ENCODE results near the gene ABCC11. TPM values are rescaled to one million over a fixed set of nuclear protein-coding genes. Genes with fewer than 3 reads are reported as not detected.
A peak's percentile ranks its signal among the peaks of the same experiment; 100 is the strongest.

ABCC11 gene
- polyA plus RNA-seq, 2 of the 4 experiments (the other 2 are of a cell fraction) = 0.19 to 0.21 TPM

- no peak for FAIRE-seq
Observed at GRCh38 chr16:48203974-48204824, 43.1 kb downstream of the ABCC11 start.

DNA sequence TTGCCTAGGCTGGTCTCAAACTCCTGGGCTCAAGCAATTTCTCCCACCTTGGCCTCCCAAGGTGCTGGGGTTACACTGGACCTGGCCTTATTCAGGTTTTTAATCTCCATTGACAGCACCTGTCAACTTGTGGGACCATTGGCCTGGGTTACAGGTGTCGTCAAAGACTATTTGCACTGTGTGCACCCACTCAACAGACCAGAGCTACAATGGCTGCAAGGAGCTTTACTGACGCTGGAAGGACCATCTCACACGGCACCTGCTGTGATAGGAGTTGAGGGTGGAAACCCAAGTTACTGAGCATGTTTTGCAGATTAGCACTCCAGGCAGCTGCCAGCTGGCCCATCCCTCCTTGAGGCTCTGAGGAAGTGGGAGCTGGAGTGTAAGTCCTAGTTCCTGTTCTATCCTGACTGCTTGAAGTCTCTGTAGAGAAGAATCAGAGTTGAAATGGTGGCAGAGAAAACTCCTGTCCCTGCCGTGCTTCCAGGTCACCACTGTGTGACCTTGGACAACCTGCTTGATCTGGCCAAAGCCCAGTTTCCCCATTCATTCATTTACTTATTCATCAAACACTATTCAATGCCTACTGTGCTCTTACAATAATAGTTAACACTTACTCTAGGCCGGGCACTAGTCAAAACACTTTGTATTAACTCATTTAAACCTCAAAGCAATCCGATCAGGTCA lies 45.7 kb downstream of the ABCC11 start:
- 82% methylated on average over 6 of the region's 6 CpGs for WGBS (ENCODE audit: missing lambda C conversion rate)
- H3K4me2 ChIP-seq = no peak overlapping the region
- H3K4me3 ChIP-seq = no peak overlapping the region
- H3K27ac ChIP-seq = no peak overlapping the region; a peak in 1 of 6 replicates
- ChIA-PET CTCF (interaction anchor here (0.7 to 0.9 kb wide), 2 partner anchors 17 to 1061 kb away, joined by 3 read pairs; no protein-coding TSS in a partner anchor), POLR2A (no interaction called here)
- ATAC-seq (no peak), DNase-seq (ENCODE audit: low read depth in 1 of 2, low spot score in 1 of 2) (no peak), FAIRE-seq (no peak)
- peaks cover 28% of the 10 kb centered on the region for H3K4me1 ChIP-seq
- no peaks in the 10 kb centered on the region for H3K9me3 ChIP-seq
- TF ChIP-seq ELK1 (IDR thresholded peaks at IDR 0.05; ENCODE audit: low read depth, low read length) = no peak
- TF ChIP-seq TP53 (CRISPR knock-in tag; IDR thresholded peaks at IDR 0.05) = no peak
- TF ChIP-seq HOXB13 (CRISPR knock-in tag; IDR thresholded peaks at IDR 0.05; ENCODE audit: low read depth) = no peak
- no peak for TF ChIP-seq NFE2L2 (conservative IDR thresholded peaks at IDR 0.05; ENCODE audit: low read length)
- TF ChIP-seq RFX5 (IDR thresholded peaks at IDR 0.05) = no peak
- TF ChIP-seq, protein P1, sequence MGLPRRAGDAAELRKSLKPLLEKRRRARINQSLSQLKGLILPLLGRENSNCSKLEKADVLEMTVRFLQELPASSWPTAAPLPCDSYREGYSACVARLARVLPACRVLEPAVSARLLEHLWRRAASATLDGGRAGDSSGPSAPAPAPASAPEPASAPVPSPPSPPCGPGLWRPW (IDR thresholded peaks at IDR 0.05) = no peak
- no peak for TF ChIP-seq TFCP2L1 (CRISPR knock-in tag; IDR thresholded peaks at IDR 0.05)
- TF ChIP-seq KDM1A (IDR thresholded peaks at IDR 0.05; ENCODE audit: low read depth) = no peak
- TF ChIP-seq EP300 (IDR thresholded peaks at IDR 0.05) = no peak
- no peak for TF ChIP-seq ZSCAN20 (CRISPR knock-in tag; IDR thresholded peaks at IDR 0.05)
- no peak for TF ChIP-seq MYC (IDR thresholded peaks at IDR 0.05; ENCODE audit: borderline replicate concordance, low read length)
- TF ChIP-seq EHF (CRISPR knock-in tag; IDR thresholded peaks at IDR 0.05) = no peak
- no peak for TF ChIP-seq FOSB (CRISPR knock-in tag; IDR thresholded peaks at IDR 0.05)
- TF ChIP-seq ATOH8 (CRISPR knock-in tag; IDR thresholded peaks at IDR 0.05; ENCODE audit: low read depth) = no peak
- no peak for TF ChIP-seq POLR2A (IDR thresholded peaks at IDR 0.05; ENCODE audit: low read length)
- TF ChIP-seq CHD2 (IDR thresholded peaks at IDR 0.05; ENCODE audit: low read length, partially characterized antibody) = no peak
- no peak for TF ChIP-seq POLR2AphosphoS2 (conservative IDR thresholded peaks at IDR 0.05; ENCODE audit: low read length)

More at GRCh38 chr16:48203974-48204824, 43.1 kb downstream of the ABCC11 start:
- Histone ChIP-seq H3K4me1 (peaks cover 32% of the 10 kb centered on the region), H3K4me2 (peak overlapping the region; percentile 69), H3K4me3 (no peak overlapping the region), H3K9me3 (no peaks in the 10 kb centered on the region), H3K27ac (peak overlapping the region; percentile 64 to 65)
- ChIA-PET POLR2A (no interaction called here), CTCF (no interaction called here)
- peak in 1 of 2 experiments; percentile 44 for DNase-seq (ENCODE audit: low read depth in 1 of 2, low spot score in 1 of 2)
- TF ChIP-seq MAFK (IDR thresholded peaks at IDR 0.05; ENCODE audit: partially characterized antibody) = peak; percentile 32
- no peak for TF ChIP-seq BHLHE40 (IDR thresholded peaks at IDR 0.05; ENCODE audit: low read depth, low read length)
- TF ChIP-seq EHMT2 (IDR thresholded peaks at IDR 0.05; ENCODE audit: low read depth) = 0 out of 2 replicates have a peak, but pooled peaks have one; percentile 31
- TF ChIP-seq, protein P2, sequence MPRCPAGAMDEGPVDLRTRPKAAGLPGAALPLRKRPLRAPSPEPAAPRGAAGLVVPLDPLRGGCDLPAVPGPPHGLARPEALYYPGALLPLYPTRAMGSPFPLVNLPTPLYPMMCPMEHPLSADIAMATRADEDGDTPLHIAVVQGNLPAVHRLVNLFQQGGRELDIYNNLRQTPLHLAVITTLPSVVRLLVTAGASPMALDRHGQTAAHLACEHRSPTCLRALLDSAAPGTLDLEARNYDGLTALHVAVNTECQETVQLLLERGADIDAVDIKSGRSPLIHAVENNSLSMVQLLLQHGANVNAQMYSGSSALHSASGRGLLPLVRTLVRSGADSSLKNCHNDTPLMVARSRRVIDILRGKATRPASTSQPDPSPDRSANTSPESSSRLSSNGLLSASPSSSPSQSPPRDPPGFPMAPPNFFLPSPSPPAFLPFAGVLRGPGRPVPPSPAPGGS (IDR thresholded peaks at IDR 0.05) = no peak
- TF ChIP-seq CEBPB (IDR thresholded peaks at IDR 0.05) = peak; percentile 71 to 84; a peak in 3 of 4 replicates
- no peak for TF ChIP-seq HDAC2 (IDR thresholded peaks at IDR 0.05)
- no peak for TF ChIP-seq RAD21 (conservative IDR thresholded peaks at IDR 0.05 in 1 of 2, IDR thresholded peaks at IDR 0.05 in 1 of 2)
- no peak for TF ChIP-seq ESRRA (IDR thresholded peaks at IDR 0.05; ENCODE audit: borderline replicate concordance, low read length)
- no peak for TF ChIP-seq KDM1A (IDR thresholded peaks at IDR 0.05; ENCODE audit: low read depth)
- TF ChIP-seq E2F6 (IDR thresholded peaks at IDR 0.05; ENCODE audit: borderline replicate concordance, low read depth) = no peak
- TF ChIP-seq FOXS1 (CRISPR knock-in tag; IDR thresholded peaks at IDR 0.05) = no peak
- TF ChIP-seq FOSL2 (IDR thresholded peaks at IDR 0.05) = no peak
- TF ChIP-seq FOSL2 (CRISPR knock-in tag; IDR thresholded peaks at IDR 0.05) = no peak
- no peak for TF ChIP-seq HOXA7 (CRISPR knock-in tag; IDR thresholded peaks at IDR 0.05)
- TF ChIP-seq, protein P3, sequence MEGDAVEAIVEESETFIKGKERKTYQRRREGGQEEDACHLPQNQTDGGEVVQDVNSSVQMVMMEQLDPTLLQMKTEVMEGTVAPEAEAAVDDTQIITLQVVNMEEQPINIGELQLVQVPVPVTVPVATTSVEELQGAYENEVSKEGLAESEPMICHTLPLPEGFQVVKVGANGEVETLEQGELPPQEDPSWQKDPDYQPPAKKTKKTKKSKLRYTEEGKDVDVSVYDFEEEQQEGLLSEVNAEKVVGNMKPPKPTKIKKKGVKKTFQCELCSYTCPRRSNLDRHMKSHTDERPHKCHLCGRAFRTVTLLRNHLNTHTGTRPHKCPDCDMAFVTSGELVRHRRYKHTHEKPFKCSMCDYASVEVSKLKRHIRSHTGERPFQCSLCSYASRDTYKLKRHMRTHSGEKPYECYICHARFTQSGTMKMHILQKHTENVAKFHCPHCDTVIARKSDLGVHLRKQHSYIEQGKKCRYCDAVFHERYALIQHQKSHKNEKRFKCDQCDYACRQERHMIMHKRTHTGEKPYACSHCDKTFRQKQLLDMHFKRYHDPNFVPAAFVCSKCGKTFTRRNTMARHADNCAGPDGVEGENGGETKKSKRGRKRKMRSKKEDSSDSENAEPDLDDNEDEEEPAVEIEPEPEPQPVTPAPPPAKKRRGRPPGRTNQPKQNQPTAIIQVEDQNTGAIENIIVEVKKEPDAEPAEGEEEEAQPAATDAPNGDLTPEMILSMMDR (IDR thresholded peaks at IDR 0.05) = no peak
- TF ChIP-seq, protein P1 (IDR thresholded peaks at IDR 0.05) = no peak
- TF ChIP-seq NFE2L2 (conservative IDR thresholded peaks at IDR 0.05; ENCODE audit: low read length) = no peak
- WGBS (ENCODE audit: missing lambda C conversion rate) = 59% methylated on average over 8 of the region's 8 CpGs
- peak; percentile 85 to 86; a peak in 5 of 6 replicates for ATAC-seq
